HFF-Myc (cell line): ENCODE results near the gene ZXDC.
A peak's percentile ranks its signal among the peaks of the same experiment; 100 is the strongest.

Experiments used
- DNase-seq: peaks from one replicate; pipeline ENCODE4 v3.0.0-alpha.2; 2011; ENCODE audit warnings: low read depth; ENCODE audit errors: extremely low read depth
- H3K4me3 ChIP-seq: replicated peaks from 2 replicates; pipeline ENCODE4 v1.5.1; 2011; ENCODE audit warnings: low read depth, mild to moderate bottlenecking, control low read depth, low read length
- CTCF ChIP-seq: IDR thresholded peaks from 2 replicates; pipeline ENCODE4 v1.5.1; 2012; ENCODE audit warnings: mild to moderate bottlenecking, low read depth, low read length, control low read depth; ENCODE audit errors: missing control alignments

Gene ZXDC

GRCh38 chr3:126491221-126492013, 15.7 kb upstream of the ZXDC start:
- DNase-seq: no peak
- TF ChIP-seq CTCF: no peak
- H3K4me3 ChIP-seq: no peak overlapping the region

- no peak overlapping the region for H3K4me3 ChIP-seq
- TF ChIP-seq CTCF: no peak
- DNase-seq: no peak
Measured at GRCh38 chr3:126490619-126491018, 14.9 kb upstream of the ZXDC start.

- no peak for DNase-seq
- no peak overlapping the region for H3K4me3 ChIP-seq
- TF ChIP-seq CTCF: no peak
Measured at GRCh38 chr3:126488886-126489569, 13.3 kb upstream of the ZXDC start.

GRCh38 chr3:126488185-126488584, 12.5 kb upstream of the ZXDC start:
- no peak for DNase-seq
- no peak overlapping the region for H3K4me3 ChIP-seq
- TF ChIP-seq CTCF: no peak

GRCh38 chr3:126487151-126487771, 11.6 kb upstream of the ZXDC start:
- no peak overlapping the region for H3K4me3 ChIP-seq
- peak; percentile 23 for TF ChIP-seq CTCF
- no peak for DNase-seq

GRCh38 chr3:126486360-126486847, 10.7 kb upstream of the ZXDC start:
- no peak for DNase-seq
- H3K4me3 ChIP-seq: no peak overlapping the region
- TF ChIP-seq CTCF: no peak
